ENCODE data around the gene NR1H2.

- no peak for TF ChIP-seq CTCF (conservative IDR thresholded peaks at IDR 0.05)
- TF ChIP-seq ZFX (IDR thresholded peaks at IDR 0.05): no peak
Observed at GRCh38 chr19:50415661-50416033, 39.4 kb downstream of the NR1H2 start.

Measured in C4-2B (cell line).